ENCODE results near the gene GPI. TPM values are rescaled to one million over a fixed set of nuclear protein-coding genes. Genes with fewer than 3 reads are reported as not detected.

Gene GPI
- polyA plus RNA-seq, 1 of the 3 experiments (the other 2 are of a cell fraction), result 144 TPM

DNA sequence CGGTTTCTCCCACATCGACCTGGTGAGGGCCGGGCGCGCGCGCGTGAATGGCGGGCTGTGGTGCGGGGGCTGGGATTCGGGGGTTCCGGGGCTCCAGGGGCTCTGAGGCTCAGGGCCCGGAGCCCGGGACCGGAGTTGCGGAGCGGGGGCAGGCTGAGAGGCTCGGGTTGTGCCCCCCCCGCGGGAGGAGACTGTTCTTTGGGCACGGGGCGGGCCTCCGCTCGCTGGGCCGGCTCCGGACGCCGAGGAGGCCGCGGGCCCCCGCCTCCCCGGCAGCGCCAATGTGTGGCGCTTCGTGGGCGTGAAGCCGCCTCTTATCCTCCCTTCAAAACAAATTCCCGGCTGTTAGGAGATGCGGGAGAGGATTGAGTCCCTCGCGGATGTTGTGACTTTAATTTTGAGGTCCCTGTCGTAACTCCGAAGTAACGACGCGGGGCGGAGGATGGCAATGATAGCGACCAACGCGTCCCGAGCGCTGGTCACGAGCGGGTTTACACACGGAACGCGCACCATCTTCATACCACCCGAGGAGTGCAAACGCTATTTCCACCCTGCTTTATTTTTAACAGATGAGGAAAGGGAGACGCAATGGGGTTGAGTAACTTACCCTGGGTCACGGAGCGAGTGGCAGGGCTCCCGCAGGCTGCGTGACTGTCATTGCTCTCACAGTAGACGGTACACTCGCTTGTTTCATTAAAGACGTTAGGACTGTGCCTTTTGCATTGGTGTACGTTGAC lies 63.7 kb downstream of the GPI start:
- H3F3A ChIP-seq (replicated peaks; ENCODE audit: insufficient read depth), result peaks cover 4% of the 10 kb centered on the region
- TF ChIP-seq, protein P1, sequence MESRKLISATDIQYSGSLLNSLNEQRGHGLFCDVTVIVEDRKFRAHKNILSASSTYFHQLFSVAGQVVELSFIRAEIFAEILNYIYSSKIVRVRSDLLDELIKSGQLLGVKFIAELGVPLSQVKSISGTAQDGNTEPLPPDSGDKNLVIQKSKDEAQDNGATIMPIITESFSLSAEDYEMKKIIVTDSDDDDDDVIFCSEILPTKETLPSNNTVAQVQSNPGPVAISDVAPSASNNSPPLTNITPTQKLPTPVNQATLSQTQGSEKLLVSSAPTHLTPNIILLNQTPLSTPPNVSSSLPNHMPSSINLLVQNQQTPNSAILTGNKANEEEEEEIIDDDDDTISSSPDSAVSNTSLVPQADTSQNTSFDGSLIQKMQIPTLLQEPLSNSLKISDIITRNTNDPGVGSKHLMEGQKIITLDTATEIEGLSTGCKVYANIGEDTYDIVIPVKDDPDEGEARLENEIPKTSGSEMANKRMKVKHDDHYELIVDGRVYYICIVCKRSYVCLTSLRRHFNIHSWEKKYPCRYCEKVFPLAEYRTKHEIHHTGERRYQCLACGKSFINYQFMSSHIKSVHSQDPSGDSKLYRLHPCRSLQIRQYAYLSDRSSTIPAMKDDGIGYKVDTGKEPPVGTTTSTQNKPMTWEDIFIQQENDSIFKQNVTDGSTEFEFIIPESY (IDR thresholded peaks at IDR 0.05; ENCODE audit: borderline replicate concordance, low read depth), result no peak
- TF ChIP-seq CHD2 (IDR thresholded peaks at IDR 0.05; ENCODE audit: low read length, partially characterized antibody) (no peak), JUND (IDR thresholded peaks at IDR 0.05) (no peak), SIN3A (IDR thresholded peaks at IDR 0.05; ENCODE audit: borderline replicate concordance, low read depth, low read length) (no peak), YY1 (IDR thresholded peaks at IDR 0.05; ENCODE audit: low read depth) (0 out of 2 replicates have a peak, but pooled peaks have one; percentile 3), MXI1 (IDR thresholded peaks at IDR 0.05; ENCODE audit: low read depth, low read length) (peak; percentile 79; the same call in 1 of the 2 replicates), FOXJ3 (CRISPR knock-in tag; IDR thresholded peaks at IDR 0.05) (no peak)
- TF ChIP-seq, protein P2, sequence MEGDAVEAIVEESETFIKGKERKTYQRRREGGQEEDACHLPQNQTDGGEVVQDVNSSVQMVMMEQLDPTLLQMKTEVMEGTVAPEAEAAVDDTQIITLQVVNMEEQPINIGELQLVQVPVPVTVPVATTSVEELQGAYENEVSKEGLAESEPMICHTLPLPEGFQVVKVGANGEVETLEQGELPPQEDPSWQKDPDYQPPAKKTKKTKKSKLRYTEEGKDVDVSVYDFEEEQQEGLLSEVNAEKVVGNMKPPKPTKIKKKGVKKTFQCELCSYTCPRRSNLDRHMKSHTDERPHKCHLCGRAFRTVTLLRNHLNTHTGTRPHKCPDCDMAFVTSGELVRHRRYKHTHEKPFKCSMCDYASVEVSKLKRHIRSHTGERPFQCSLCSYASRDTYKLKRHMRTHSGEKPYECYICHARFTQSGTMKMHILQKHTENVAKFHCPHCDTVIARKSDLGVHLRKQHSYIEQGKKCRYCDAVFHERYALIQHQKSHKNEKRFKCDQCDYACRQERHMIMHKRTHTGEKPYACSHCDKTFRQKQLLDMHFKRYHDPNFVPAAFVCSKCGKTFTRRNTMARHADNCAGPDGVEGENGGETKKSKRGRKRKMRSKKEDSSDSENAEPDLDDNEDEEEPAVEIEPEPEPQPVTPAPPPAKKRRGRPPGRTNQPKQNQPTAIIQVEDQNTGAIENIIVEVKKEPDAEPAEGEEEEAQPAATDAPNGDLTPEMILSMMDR (IDR thresholded peaks at IDR 0.05), result 0 out of 2 replicates have a peak, but pooled peaks have one; percentile 7
- H4K20me1 ChIP-seq (ENCODE audit: insufficient read depth), result peaks cover 52% of the 10 kb centered on the region
- under 1% methylated on average over 40 of the region's 68 CpGs for WGBS (ENCODE audit: low lambda C conversion rate)
- H3K9me2 ChIP-seq, result no peaks in the 10 kb centered on the region
- peak overlapping the region; percentile 79 to 91 for H3K4me3 ChIP-seq (ENCODE audit: low read depth in 2 of 2, low read length in 1 of 2)
- ChIA-PET POLR2A (no interaction called here), CTCF (interaction anchor here (0.7 kb wide), 1 partner anchor 21 kb away, joined by 4 read pairs; no protein-coding TSS in a partner anchor)
- peaks cover 12% of the 10 kb centered on the region in 2 experiments; a peak in 3 of 4 replicates for H3K4me1 ChIP-seq (ENCODE audit: control insufficient read depth in 1 of 2, insufficient read depth in 2 of 2, low read depth in 1 of 2, low read length in 1 of 2)
- peak overlapping the region; percentile 95 for H3K9ac ChIP-seq
- H3K27me3 ChIP-seq (ENCODE audit: insufficient read depth), result no peaks in the 10 kb centered on the region
- peaks cover 64% of the 10 kb centered on the region for H3K79me2 ChIP-seq (ENCODE audit: insufficient read depth)
- peak; percentile 47 for DNase-seq
- H2AFZ ChIP-seq (ENCODE audit: low read depth), result peak overlapping the region; percentile 99; the same call in 1 of the 2 replicates
- no peaks in the 10 kb centered on the region for H3K9me3 ChIP-seq
- peaks cover 12 to 18% of the 10 kb centered on the region in 2 experiments for H3K36me3 ChIP-seq (replicated peaks in 1 of 2; ENCODE audit: control insufficient read depth in 1 of 2, insufficient read depth in 2 of 2, low read length in 1 of 2)
- H3K4me2 ChIP-seq, result peak overlapping the region; percentile 94
- H3K27ac ChIP-seq (ENCODE audit: low read depth in 2 of 2, low read length in 1 of 2), result peak overlapping the region; percentile 74 to 76

DNA sequence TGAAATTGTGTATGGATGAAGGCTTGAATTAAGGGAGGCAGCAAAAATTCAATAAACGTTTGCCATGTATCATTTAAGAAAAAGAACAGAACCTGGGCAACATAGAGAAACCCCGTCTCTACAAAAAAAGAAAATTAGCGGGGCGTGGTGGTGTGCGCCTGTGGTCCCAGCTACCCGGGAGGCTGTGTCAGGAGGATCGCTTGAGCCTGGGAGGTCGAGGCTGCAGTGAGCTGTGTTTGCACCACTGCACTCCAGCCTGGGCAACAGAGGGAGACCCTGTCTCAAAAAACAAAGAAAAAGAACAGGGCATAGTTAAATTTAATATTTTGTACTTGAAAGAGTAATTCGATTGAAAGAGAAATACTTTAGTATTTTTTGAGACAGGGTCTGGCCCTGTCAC lies 64.6 kb downstream of the GPI start:
- H2AFZ ChIP-seq (ENCODE audit: low read depth), result no peak overlapping the region
- no peaks in the 10 kb centered on the region for H3K27me3 ChIP-seq (ENCODE audit: insufficient read depth)
- no peaks in the 10 kb centered on the region for H3K9me3 ChIP-seq
- peaks cover 18 to 22% of the 10 kb centered on the region in 2 experiments for H3K36me3 ChIP-seq (replicated peaks in 1 of 2; ENCODE audit: control insufficient read depth in 1 of 2, insufficient read depth in 2 of 2, low read length in 1 of 2)
- H3K27ac ChIP-seq (ENCODE audit: low read depth in 2 of 2, low read length in 1 of 2), result 0 out of 4 replicates have a peak overlapping the region, but pooled peaks of 1 of the 2 experiments have one; percentile 74
- peaks cover 12% of the 10 kb centered on the region in 2 experiments; a peak in 3 of 4 replicates for H3K4me1 ChIP-seq (ENCODE audit: control insufficient read depth in 1 of 2, insufficient read depth in 2 of 2, low read depth in 1 of 2, low read length in 1 of 2)
- no peak for DNase-seq
- H3K4me3 ChIP-seq (ENCODE audit: low read depth in 2 of 2, low read length in 1 of 2), result peak overlapping the region; percentile 79 to 91
- no peaks in the 10 kb centered on the region for H3K9me2 ChIP-seq
- 46% methylated on average over 9 of the region's 9 CpGs for WGBS (ENCODE audit: low lambda C conversion rate)
- H3F3A ChIP-seq (replicated peaks; ENCODE audit: insufficient read depth), result peaks cover 4% of the 10 kb centered on the region
- ChIA-PET CTCF (interaction anchor here (1.2 to 1.3 kb wide), 3 partner anchors 14 to 36 kb away, joined by 4 to 9 read pairs (median 6); no protein-coding TSS in a partner anchor), POLR2A (interaction anchor here (0.8 to 0.9 kb wide), 3 partner anchors 14 to 26 kb away, joined by 3 read pairs; no protein-coding TSS in a partner anchor)
- peak overlapping the region; percentile 95; the same call in 1 of the 2 replicates for H3K9ac ChIP-seq
- H3K4me2 ChIP-seq, result peak overlapping the region; percentile 94
- H4K20me1 ChIP-seq (ENCODE audit: insufficient read depth), result peaks cover 60% of the 10 kb centered on the region
- H3K79me2 ChIP-seq (ENCODE audit: insufficient read depth), result peaks cover 72% of the 10 kb centered on the region
- TF ChIP-seq, protein P3, sequence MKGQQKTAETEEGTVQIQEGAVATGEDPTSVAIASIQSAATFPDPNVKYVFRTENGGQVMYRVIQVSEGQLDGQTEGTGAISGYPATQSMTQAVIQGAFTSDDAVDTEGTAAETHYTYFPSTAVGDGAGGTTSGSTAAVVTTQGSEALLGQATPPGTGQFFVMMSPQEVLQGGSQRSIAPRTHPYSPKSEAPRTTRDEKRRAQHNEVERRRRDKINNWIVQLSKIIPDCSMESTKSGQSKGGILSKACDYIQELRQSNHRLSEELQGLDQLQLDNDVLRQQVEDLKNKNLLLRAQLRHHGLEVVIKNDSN (IDR thresholded peaks at IDR 0.05; ENCODE audit: borderline replicate concordance, low read depth), result no peak
- TF ChIP-seq FOXJ3 (CRISPR knock-in tag; IDR thresholded peaks at IDR 0.05) (no peak), NRF1 (IDR thresholded peaks at IDR 0.05; ENCODE audit: low read depth, low read length) (no peak), NFIC (IDR thresholded peaks at IDR 0.05; ENCODE audit: borderline replicate concordance) (no peak), YY1 (IDR thresholded peaks at IDR 0.05; ENCODE audit: low read depth) (no peak), TEAD4 (IDR thresholded peaks at IDR 0.05; ENCODE audit: borderline replicate concordance, insufficient read depth) (no peak), EZH2phosphoT487 (IDR thresholded peaks at IDR 0.05; ENCODE audit: borderline replicate concordance, low read depth) (no peak)
- TF ChIP-seq, protein P4, sequence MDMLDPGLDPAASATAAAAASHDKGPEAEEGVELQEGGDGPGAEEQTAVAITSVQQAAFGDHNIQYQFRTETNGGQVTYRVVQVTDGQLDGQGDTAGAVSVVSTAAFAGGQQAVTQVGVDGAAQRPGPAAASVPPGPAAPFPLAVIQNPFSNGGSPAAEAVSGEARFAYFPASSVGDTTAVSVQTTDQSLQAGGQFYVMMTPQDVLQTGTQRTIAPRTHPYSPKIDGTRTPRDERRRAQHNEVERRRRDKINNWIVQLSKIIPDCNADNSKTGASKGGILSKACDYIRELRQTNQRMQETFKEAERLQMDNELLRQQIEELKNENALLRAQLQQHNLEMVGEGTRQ (IDR thresholded peaks at IDR 0.05; ENCODE audit: borderline replicate concordance, low read depth, low read length), result no peak
- TF ChIP-seq, protein P5, sequence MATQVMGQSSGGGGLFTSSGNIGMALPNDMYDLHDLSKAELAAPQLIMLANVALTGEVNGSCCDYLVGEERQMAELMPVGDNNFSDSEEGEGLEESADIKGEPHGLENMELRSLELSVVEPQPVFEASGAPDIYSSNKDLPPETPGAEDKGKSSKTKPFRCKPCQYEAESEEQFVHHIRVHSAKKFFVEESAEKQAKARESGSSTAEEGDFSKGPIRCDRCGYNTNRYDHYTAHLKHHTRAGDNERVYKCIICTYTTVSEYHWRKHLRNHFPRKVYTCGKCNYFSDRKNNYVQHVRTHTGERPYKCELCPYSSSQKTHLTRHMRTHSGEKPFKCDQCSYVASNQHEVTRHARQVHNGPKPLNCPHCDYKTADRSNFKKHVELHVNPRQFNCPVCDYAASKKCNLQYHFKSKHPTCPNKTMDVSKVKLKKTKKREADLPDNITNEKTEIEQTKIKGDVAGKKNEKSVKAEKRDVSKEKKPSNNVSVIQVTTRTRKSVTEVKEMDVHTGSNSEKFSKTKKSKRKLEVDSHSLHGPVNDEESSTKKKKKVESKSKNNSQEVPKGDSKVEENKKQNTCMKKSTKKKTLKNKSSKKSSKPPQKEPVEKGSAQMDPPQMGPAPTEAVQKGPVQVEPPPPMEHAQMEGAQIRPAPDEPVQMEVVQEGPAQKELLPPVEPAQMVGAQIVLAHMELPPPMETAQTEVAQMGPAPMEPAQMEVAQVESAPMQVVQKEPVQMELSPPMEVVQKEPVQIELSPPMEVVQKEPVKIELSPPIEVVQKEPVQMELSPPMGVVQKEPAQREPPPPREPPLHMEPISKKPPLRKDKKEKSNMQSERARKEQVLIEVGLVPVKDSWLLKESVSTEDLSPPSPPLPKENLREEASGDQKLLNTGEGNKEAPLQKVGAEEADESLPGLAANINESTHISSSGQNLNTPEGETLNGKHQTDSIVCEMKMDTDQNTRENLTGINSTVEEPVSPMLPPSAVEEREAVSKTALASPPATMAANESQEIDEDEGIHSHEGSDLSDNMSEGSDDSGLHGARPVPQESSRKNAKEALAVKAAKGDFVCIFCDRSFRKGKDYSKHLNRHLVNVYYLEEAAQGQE (IDR thresholded peaks at IDR 0.05; ENCODE audit: low read depth, low read length), result no peak
